SU-DHL-6 (cell line): ENCODE data around the gene PDE4C.

ENCODE experiments used
- CTCF ChIP-seq: fragments of 200-600 bp; sonication (generic); IDR thresholded peaks from one replicate; pipeline ENCODE4 v1.5.1; 2017; ENCODE audit warnings: antibody characterized with exemption, mild to moderate bottlenecking, low read length, moderate library complexity; ENCODE audit not compliant: insufficient read depth, poor library complexity, severe bottlenecking
- EZH2phosphoT487 ChIP-seq: fragments of 200-600 bp; sonication (generic), shearing (Covaris generic); conservative IDR thresholded peaks from 2 replicates; pipeline ENCODE4 v1.6.1; 2018; ENCODE audit warnings: mild to moderate bottlenecking, antibody characterized with exemption, low read length, moderate library complexity, mixed read lengths

- TF ChIP-seq CTCF: no peak
- TF ChIP-seq EZH2phosphoT487: no peak
These were observed 1.5 kb downstream of the PDE4C start for GRCh38 chr19:18224525-18225354.
